SU-DHL-6 (cell line): Measurements from ENCODE around the gene SCFD2.

Experiments used
- H2AFZ ChIP-seq: fragments of 200-600 bp; sonication (generic); 2 replicates; pipeline ENCODE4 v1.6.1; 2014; ENCODE audit warnings: low read depth, mild to moderate bottlenecking, moderate library complexity, mixed read lengths, antibody characterized with exemption, low read length; ENCODE audit not compliant: severe bottlenecking
- H3F3A ChIP-seq: fragments of 200-600 bp; shearing (Covaris generic); 2 replicates; pipeline ENCODE4 v1.6.0; 2016; ENCODE audit warnings: antibody characterized with exemption, mild to moderate bottlenecking; ENCODE audit not compliant: insufficient read depth
- H3K27ac ChIP-seq: fragments of 200-600 bp; sonication (generic); 2 replicates; pipeline ENCODE4 v1.5.1; 2016; ENCODE audit warnings: low read depth, mild to moderate bottlenecking, low read length, moderate library complexity, mixed read lengths
- H3K27me3 ChIP-seq: fragments of 200-600 bp; sonication (generic), shearing (Covaris generic); 2 replicates; pipeline ENCODE4 v1.6.0; 2014; ENCODE audit warnings: mild to moderate bottlenecking, low read length
- H3K36me3 ChIP-seq: fragments of 200-600 bp; sonication (generic); 2 replicates; pipeline ENCODE4 v1.6.1; 2014; ENCODE audit warnings: mild to moderate bottlenecking, low read length, mixed read lengths
- H3K4me2 ChIP-seq: fragments of 300-600, 200-600 bp; shearing (Covaris generic), sonication (generic); 2 replicates; pipeline ENCODE4 v1.6.0; 2014; ENCODE audit warnings: low read length, low read depth, mild to moderate bottlenecking; ENCODE audit not compliant: poor library complexity, severe bottlenecking
- H3K4me3 ChIP-seq: fragments of 200-600 bp; sonication (generic); 2 replicates; pipeline ENCODE4 v1.5.1; 2014; ENCODE audit warnings: antibody characterized with exemption, low read length, mild to moderate bottlenecking, mixed read lengths; ENCODE audit not compliant: insufficient read depth, poor library complexity, severe bottlenecking
- H3K79me2 ChIP-seq: fragments of 200-600 bp; sonication (generic); 2 replicates; pipeline ENCODE4 v1.6.1; 2014; ENCODE audit warnings: mild to moderate bottlenecking, low read length, moderate library complexity; ENCODE audit not compliant: insufficient read depth
- H3K9ac ChIP-seq: fragments of 200-600 bp; sonication (generic); 2 replicates; pipeline ENCODE4 v1.7.0; 2014; ENCODE audit warnings: mild to moderate bottlenecking, low read length
- H3K9me2 ChIP-seq: fragments of 200-600 bp; sonication (generic); replicated peaks from 2 replicates; pipeline ENCODE4 v1.6.1; 2014; ENCODE audit warnings: low read length; ENCODE audit not compliant: insufficient read depth
- H3K9me3 ChIP-seq: fragments of 200-600 bp; sonication (generic); 2 replicates; pipeline ENCODE4 v1.6.1; 2014; ENCODE audit warnings: low read length, mixed read lengths; ENCODE audit not compliant: insufficient read depth
- H4K20me1 ChIP-seq: fragments of 200-600 bp; sonication (generic); 2 replicates; pipeline ENCODE4 v1.6.1; 2014; ENCODE audit warnings: low read depth, mild to moderate bottlenecking, antibody characterized with exemption, low read length, moderate library complexity, mixed read lengths
- EZH2phosphoT487 ChIP-seq: fragments of 200-600 bp; sonication (generic), shearing (Covaris generic); conservative IDR thresholded peaks from 2 replicates; pipeline ENCODE4 v1.6.1; 2018; ENCODE audit warnings: mild to moderate bottlenecking, antibody characterized with exemption, low read length, moderate library complexity, mixed read lengths
- TF ChIP-seq, protein P1 (sequence below): fragments of 200-600 bp; sonication (generic); IDR thresholded peaks from one replicate; pipeline ENCODE4 v1.5.1; 2017; ENCODE audit warnings: antibody characterized with exemption, mild to moderate bottlenecking, low read length, moderate library complexity; ENCODE audit not compliant: insufficient read depth, poor library complexity, severe bottlenecking

SCFD2 gene

DNA sequence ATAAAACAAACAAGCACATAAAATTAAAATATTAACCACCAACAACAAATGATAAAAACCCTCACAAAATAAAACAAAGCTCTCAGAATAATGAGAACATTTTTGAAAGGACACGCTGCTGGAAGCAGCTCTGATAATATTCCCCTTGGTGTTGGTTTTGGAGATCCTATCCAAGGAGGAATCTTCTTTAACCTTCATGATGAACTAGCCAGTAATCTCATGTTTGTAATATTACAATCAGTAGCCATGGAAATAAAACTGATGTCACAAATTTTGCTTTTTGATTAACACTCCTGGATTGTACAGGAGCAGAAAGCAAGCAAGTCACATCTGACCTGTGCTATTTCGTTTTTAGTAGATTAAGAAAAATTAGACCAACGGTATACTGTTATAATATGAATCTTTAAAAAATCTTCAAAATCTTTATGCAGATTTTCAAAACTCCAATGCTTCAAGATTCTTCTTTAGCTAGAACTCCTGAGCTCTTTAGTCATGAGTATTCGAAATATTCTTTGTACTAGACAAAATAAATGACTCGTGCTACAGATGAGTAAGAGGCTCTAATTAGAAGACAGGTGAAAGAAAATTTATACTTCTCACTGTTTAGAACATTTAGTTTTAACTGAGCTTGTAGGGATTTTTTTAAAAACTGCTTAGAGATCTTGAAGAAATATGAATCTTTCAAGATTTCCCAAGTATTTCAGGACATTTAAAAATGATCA, 349.6 kb downstream of the SCFD2 start:
- no peak overlapping the region for H3K9ac ChIP-seq
- no peaks in the 10 kb centered on the region for H3K27me3 ChIP-seq
- H3K27ac ChIP-seq: no peak overlapping the region
- TF ChIP-seq, protein P1, sequence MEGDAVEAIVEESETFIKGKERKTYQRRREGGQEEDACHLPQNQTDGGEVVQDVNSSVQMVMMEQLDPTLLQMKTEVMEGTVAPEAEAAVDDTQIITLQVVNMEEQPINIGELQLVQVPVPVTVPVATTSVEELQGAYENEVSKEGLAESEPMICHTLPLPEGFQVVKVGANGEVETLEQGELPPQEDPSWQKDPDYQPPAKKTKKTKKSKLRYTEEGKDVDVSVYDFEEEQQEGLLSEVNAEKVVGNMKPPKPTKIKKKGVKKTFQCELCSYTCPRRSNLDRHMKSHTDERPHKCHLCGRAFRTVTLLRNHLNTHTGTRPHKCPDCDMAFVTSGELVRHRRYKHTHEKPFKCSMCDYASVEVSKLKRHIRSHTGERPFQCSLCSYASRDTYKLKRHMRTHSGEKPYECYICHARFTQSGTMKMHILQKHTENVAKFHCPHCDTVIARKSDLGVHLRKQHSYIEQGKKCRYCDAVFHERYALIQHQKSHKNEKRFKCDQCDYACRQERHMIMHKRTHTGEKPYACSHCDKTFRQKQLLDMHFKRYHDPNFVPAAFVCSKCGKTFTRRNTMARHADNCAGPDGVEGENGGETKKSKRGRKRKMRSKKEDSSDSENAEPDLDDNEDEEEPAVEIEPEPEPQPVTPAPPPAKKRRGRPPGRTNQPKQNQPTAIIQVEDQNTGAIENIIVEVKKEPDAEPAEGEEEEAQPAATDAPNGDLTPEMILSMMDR: no peak
- no peak for TF ChIP-seq EZH2phosphoT487
- no peaks in the 10 kb centered on the region for H3K9me3 ChIP-seq
- H3F3A ChIP-seq: no peaks in the 10 kb centered on the region
- no peaks in the 10 kb centered on the region for H3K79me2 ChIP-seq
- no peak overlapping the region for H2AFZ ChIP-seq
- H3K9me2 ChIP-seq: no peaks in the 10 kb centered on the region
- H4K20me1 ChIP-seq: no peaks in the 10 kb centered on the region
- H3K4me3 ChIP-seq: no peak overlapping the region
- no peak overlapping the region for H3K4me2 ChIP-seq
- no peaks in the 10 kb centered on the region for H3K36me3 ChIP-seq

DNA sequence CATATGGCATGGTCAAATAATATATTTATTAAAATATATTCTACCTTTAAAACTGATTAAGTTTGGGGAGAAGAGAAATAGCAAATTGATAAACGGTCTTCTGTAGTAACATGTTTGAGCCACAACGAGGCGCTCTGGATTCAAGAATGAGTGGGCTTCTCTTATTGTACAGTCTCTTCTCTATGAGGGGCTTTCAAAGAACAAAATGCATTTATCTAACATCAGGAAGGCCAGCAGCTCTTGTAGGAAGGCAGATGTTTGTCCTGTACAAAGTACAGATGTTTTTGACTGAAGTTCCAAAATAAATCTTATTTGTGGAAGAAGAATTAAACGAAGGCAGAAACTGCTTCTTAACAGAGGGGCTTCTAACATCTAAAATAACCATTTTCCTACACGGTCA, 350.2 kb downstream of the SCFD2 start:
- H3K9me3 ChIP-seq: no peaks in the 10 kb centered on the region
- H3K36me3 ChIP-seq: no peaks in the 10 kb centered on the region
- no peak overlapping the region for H3K4me3 ChIP-seq
- no peak overlapping the region for H3K9ac ChIP-seq
- no peaks in the 10 kb centered on the region for H3K9me2 ChIP-seq
- H3K27ac ChIP-seq: no peak overlapping the region
- H3F3A ChIP-seq: no peaks in the 10 kb centered on the region
- H3K27me3 ChIP-seq: no peaks in the 10 kb centered on the region
- no peaks in the 10 kb centered on the region for H4K20me1 ChIP-seq
- H2AFZ ChIP-seq: no peak overlapping the region
- TF ChIP-seq, protein P1: peak; percentile 24
- no peak for TF ChIP-seq EZH2phosphoT487
- no peak overlapping the region for H3K4me2 ChIP-seq
- H3K79me2 ChIP-seq: no peaks in the 10 kb centered on the region

DNA sequence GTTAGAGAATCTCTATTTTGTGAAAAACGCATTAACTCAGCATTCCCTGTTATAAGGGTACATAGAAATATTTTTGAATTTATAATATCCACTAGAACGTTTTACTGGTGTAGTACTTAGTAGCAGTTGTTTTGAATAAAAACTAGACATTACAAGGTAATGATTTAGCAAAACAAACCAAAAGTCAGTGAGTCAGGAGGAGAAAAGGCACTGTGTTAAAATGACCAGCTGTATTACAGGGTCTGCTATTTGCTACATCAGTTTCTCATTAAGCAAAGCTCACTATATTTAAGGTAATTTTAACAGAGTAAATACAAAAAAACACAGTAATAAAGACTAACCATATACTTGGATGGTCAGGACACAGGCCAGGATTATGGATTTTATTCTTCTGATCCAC, 351.0 kb downstream of the SCFD2 start:
- Histone ChIP-seq H3K9me2 (no peaks in the 10 kb centered on the region), H2AFZ (no peak overlapping the region)

More for the DNA sequence above, 351.0 kb downstream of the SCFD2 start:
- TF ChIP-seq EZH2phosphoT487: no peak
- TF ChIP-seq, protein P1: no peak
- H3K4me3 ChIP-seq: no peak overlapping the region
- no peaks in the 10 kb centered on the region for H3K9me3 ChIP-seq
- H3K9ac ChIP-seq: no peak overlapping the region
- H3K36me3 ChIP-seq: no peaks in the 10 kb centered on the region
- no peaks in the 10 kb centered on the region for H3K27me3 ChIP-seq
- no peaks in the 10 kb centered on the region for H3K79me2 ChIP-seq
- no peak overlapping the region for H3K27ac ChIP-seq
- H4K20me1 ChIP-seq: no peaks in the 10 kb centered on the region
- no peak overlapping the region for H3K4me2 ChIP-seq
- H3F3A ChIP-seq: no peaks in the 10 kb centered on the region
